NB4 (cell line): Measurements from ENCODE around the gene KLHL25.

ENCODE experiments used
- MAX ChIP-seq: IDR thresholded peaks from 2 replicates; pipeline ENCODE4 v1.6.1; 2011; ENCODE audit warnings: low read depth, low read length
- MYC ChIP-seq: IDR thresholded peaks from 2 replicates; pipeline ENCODE4 v1.6.1; 2011; ENCODE audit warnings: low read depth, low read length
- POLR2A ChIP-seq: IDR thresholded peaks from 2 replicates; pipeline ENCODE4 v1.6.1; 2011; ENCODE audit warnings: mild to moderate bottlenecking; ENCODE audit not compliant: insufficient read length; ENCODE audit errors: extremely low read depth
- TF ChIP-seq, protein P1 (sequence below): IDR thresholded peaks from one replicate; pipeline ENCODE4 v1.5.1; 2012; ENCODE audit warnings: low read depth, low read length

GRCh38 chr15:85788771-85789495, 5.8 kb downstream of the KLHL25 start:
- TF ChIP-seq POLR2A (no peak), MYC (no peak), MAX (no peak)
- TF ChIP-seq, protein P1, sequence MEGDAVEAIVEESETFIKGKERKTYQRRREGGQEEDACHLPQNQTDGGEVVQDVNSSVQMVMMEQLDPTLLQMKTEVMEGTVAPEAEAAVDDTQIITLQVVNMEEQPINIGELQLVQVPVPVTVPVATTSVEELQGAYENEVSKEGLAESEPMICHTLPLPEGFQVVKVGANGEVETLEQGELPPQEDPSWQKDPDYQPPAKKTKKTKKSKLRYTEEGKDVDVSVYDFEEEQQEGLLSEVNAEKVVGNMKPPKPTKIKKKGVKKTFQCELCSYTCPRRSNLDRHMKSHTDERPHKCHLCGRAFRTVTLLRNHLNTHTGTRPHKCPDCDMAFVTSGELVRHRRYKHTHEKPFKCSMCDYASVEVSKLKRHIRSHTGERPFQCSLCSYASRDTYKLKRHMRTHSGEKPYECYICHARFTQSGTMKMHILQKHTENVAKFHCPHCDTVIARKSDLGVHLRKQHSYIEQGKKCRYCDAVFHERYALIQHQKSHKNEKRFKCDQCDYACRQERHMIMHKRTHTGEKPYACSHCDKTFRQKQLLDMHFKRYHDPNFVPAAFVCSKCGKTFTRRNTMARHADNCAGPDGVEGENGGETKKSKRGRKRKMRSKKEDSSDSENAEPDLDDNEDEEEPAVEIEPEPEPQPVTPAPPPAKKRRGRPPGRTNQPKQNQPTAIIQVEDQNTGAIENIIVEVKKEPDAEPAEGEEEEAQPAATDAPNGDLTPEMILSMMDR = no peak
